ENCODE data around the gene RARRES2. TPM values are rescaled to one million over a fixed set of nuclear protein-coding genes. Genes with fewer than 3 reads are reported as not detected.

RARRES2 gene
- total and polyA plus RNA-seq, 2 of the 13 experiments (the other 11 are each of a cell fraction or from before 2014, with no cell fraction given) = 134 to 172 TPM

GRCh38 chr7:150370612-150371071, 29.2 kb upstream of the RARRES2 start:
- intact Hi-C loops (cut with micrococcal nuclease; ENCODE audit: unreplicated experiment) = loop anchor here (1.0 kb wide), 1 partner anchor 19 kb away; no protein-coding TSS in a partner anchor
- ChIA-PET CTCF (ENCODE audit: low intra/inter-chr PET ratio, low total read pairs) (no interaction called here), POLR2A (interaction anchor here (0.6 to 6.8 kb wide), 13 partner anchors 8 to 532 kb away, joined by 3 to 141 read pairs (median 31); partner anchors contain the start of genes ACTR3C, LRRC61, RARRES2 and ZNF775)
- H3K4me3 ChIP-seq (replicated peaks in 1 of 3; ENCODE audit: insufficient read depth in 1 of 3, low read depth in 2 of 3, low read length in 3 of 3) = peak overlapping the region; percentile 68 to 84 (median 82); a peak in 4 of 6 replicates
- no peak overlapping the region for H2AFZ ChIP-seq (ENCODE audit: low read length)
- BruUV-seq (replicated peaks) = no TSS peak
- H4K20me1 ChIP-seq (ENCODE audit: insufficient read depth, low read length) = peaks cover 8% of the 10 kb centered on the region; the same call in 1 of the 2 replicates
- no peaks in the 10 kb centered on the region for H3K27me3 ChIP-seq (ENCODE audit: control insufficient read depth in 1 of 2, insufficient read depth in 2 of 2, low read length in 2 of 2)
- H3K9me3 ChIP-seq (ENCODE audit: low read length) = no peaks in the 10 kb centered on the region
- H3K4me1 ChIP-seq (ENCODE audit: insufficient read depth, low read length) = peaks cover 57% of the 10 kb centered on the region
- H3K36me3 ChIP-seq (replicated peaks in 1 of 2; ENCODE audit: control insufficient read depth in 1 of 2, insufficient read depth in 2 of 2, low read length in 2 of 2) = peaks cover 5 to 27% of the 10 kb centered on the region in 2 experiments; a peak in 4 of 5 replicates
- 53% methylated on average over 3 of the region's 3 CpGs for WGBS (ENCODE audit: low lambda C conversion rate)
- peak; percentile 23 for ATAC-seq
- peak; percentile 55 for DNase-seq (ENCODE audit: low spot score)
- H3K4me2 ChIP-seq (ENCODE audit: low read depth, low read length) = peak overlapping the region; percentile 99
- peak overlapping the region; percentile 100 for H3K27ac ChIP-seq (ENCODE audit: extremely low read length, insufficient read depth, low read length)
- peaks cover 38% of the 10 kb centered on the region for H3K79me2 ChIP-seq (ENCODE audit: insufficient read depth, low read length)
- in situ Hi-C loops (cut with HindIII; ENCODE audit: extremely low pct_ligation_motif_present, low pct_unique_long_range_greater_than_20kb) = no loop called here
- peak overlapping the region; percentile 95 for H3K9ac ChIP-seq (ENCODE audit: insufficient read depth, low read depth, low read length)
- peak; percentile 62 for FAIRE-seq
- TF ChIP-seq PATZ1 (CRISPR knock-in tag; IDR thresholded peaks at IDR 0.05) (no peak), ZNF512 (CRISPR knock-in tag; IDR thresholded peaks at IDR 0.05) (no peak), RAD51 (IDR thresholded peaks at IDR 0.05; ENCODE audit: borderline replicate concordance) (no peak), PPARG (CRISPR knock-in tag; conservative IDR thresholded peaks at IDR 0.05) (no peak), ZNF124 (CRISPR knock-in tag; IDR thresholded peaks at IDR 0.05) (no peak), REST (IDR thresholded peaks at IDR 0.05; ENCODE audit: borderline replicate concordance in 1 of 2, low read depth in 1 of 2, low read length in 2 of 2) (no peak), IKZF5 (CRISPR knock-in tag; IDR thresholded peaks at IDR 0.05) (no peak), CEBPB (IDR thresholded peaks at IDR 0.05; ENCODE audit: borderline replicate concordance, low read depth, low read length) (0 out of 2 replicates have a peak, but pooled peaks have one; percentile 31), ZSCAN21 (CRISPR knock-in tag; IDR thresholded peaks at IDR 0.05; ENCODE audit: borderline replicate concordance) (no peak), DBP (CRISPR knock-in tag; IDR thresholded peaks at IDR 0.05; ENCODE audit: not compliant biosample characterization) (no peak), CREB1 (IDR thresholded peaks at IDR 0.05) (no peak), CREB1 (CRISPR knock-in tag; IDR thresholded peaks at IDR 0.05) (no peak), E2F2 (CRISPR knock-in tag; IDR thresholded peaks at IDR 0.05; ENCODE audit: borderline replicate concordance) (no peak)

Data from HepG2 (cell line).